SK-N-SH treated with all-trans-retinoic acid at 6 μM for 48 hours (cell line): ENCODE results near the gene TXNRD2.

ENCODE experiments used
- ESRRG ChIP-seq: fragments of 250-450 bp; sonication (Bioruptor Pico); IDR thresholded peaks from 2 replicates; pipeline ENCODE4 v1.6.1; 2021; ENCODE audit warnings: mild to moderate bottlenecking
- ZNF8 ChIP-seq: fragments of 450-650 bp; formaldehyde crosslinking; IDR thresholded peaks from 2 replicates; pipeline ENCODE4 v1.5.0; 2020; ENCODE audit warnings: mild to moderate bottlenecking, moderate library complexity

DNA sequence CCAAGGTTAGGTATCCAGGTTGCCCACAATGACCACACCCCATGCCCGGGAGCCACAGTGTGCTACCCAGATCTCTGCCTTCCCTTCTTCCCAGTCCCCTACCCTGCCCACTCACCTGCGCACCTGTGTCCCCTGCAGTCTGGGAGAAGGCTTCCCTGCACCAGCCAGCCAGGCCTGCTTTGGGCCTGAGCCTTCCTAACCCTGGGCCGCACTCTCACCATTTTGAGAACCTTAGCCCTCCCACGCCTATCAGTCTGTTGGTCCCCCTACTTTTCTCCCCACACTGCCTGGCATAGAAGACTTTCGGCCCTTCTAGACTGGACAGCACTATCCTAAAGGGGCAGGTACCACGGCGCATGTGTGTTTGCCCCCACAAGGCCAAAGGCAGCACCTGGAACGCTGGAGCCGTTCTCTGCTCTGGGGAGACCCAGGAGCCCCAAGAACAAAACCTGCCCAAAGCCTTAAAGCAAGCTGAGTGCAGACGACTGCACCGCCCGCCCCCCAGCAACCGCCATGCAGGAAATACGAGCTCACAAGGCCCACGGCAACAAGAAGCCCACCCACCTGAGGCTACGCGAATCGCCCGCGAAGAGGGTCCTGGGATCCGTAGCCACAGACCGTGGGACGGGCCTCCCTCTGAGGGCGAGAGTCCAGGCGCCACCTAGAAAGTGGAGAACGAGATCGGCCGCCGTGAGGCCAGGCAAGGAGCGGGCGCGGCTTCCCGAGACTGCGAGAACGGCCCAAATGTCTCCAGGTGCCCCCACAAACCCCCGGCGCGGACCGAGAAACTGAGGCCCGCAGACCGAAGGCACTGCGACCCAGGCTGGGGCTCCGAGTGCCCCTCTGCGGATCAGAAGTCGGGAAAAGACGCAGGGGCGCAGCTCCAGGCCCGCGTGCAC, 87.5 kb downstream of the TXNRD2 start:
- TF ChIP-seq ESRRG (CRISPR knock-in tag): no peak
- TF ChIP-seq ZNF8: no peak
